GM23338 (cell line): ENCODE measurements around the gene RCE1. TPM values are rescaled to one million over a fixed set of nuclear protein-coding genes. Genes with fewer than 3 reads are reported as not detected.

Experiments used
- ATAC-seq: fragments of 200-7000 bp; cut with Tn5 transposase; 3 replicates; pipeline ENCODE4 v1.9.1; 2020
- DNase-seq: peaks from one replicate; pipeline ENCODE4 v3.0.0-alpha.2; 2015; ENCODE audit warnings: low spot score
- H2AFZ ChIP-seq: fragments of 200-600 bp; sonication (generic); 2 replicates; pipeline ENCODE4 v1.8.0; 2016; ENCODE audit warnings: antibody characterized with exemption, mild to moderate bottlenecking, moderate library complexity
- H3F3A ChIP-seq: fragments of 200-600 bp; sonication (generic); replicated peaks from 2 replicates; pipeline ENCODE4 v1.8.0; 2017; ENCODE audit warnings: antibody characterized with exemption, mixed run types, low read depth
- H3K27ac ChIP-seq: fragments of 200-600 bp; sonication (generic); 2 replicates; pipeline ENCODE4 v1.6.1; 2016; ENCODE audit warnings: low read depth
- H3K27me3 ChIP-seq: fragments of 200-600 bp; sonication (generic); 2 replicates; pipeline ENCODE4 v1.8.0; 2016; ENCODE audit warnings: mild to moderate bottlenecking, mixed run types, moderate library complexity; ENCODE audit not compliant: insufficient read depth
- H3K36me3 ChIP-seq: fragments of 200-600 bp; sonication (generic); 2 replicates; pipeline ENCODE4 v1.8.0; 2016; ENCODE audit warnings: mild to moderate bottlenecking; ENCODE audit not compliant: insufficient read depth
- H3K4me1 ChIP-seq: fragments of 200-600 bp; sonication (generic); 2 replicates; pipeline ENCODE4 v1.8.0; 2016; ENCODE audit warnings: mild to moderate bottlenecking, moderate library complexity; ENCODE audit not compliant: insufficient read depth
- H3K4me2 ChIP-seq: fragments of 200-600 bp; sonication (generic); 2 replicates; pipeline ENCODE4 v1.7.1; 2017; ENCODE audit warnings: mixed run types
- H3K4me3 ChIP-seq: fragments of 200-600 bp; sonication (generic); 2 replicates; pipeline ENCODE4 v1.6.1; 2016; ENCODE audit warnings: mixed run types
- H3K79me2 ChIP-seq: fragments of 200-600 bp; sonication (generic); replicated peaks from 2 replicates; pipeline ENCODE4 v1.8.0; 2017; ENCODE audit warnings: mild to moderate bottlenecking; ENCODE audit not compliant: insufficient read depth
- H3K9me2 ChIP-seq: fragments of 200-600 bp; sonication (generic); 2 replicates; pipeline ENCODE4 v1.8.0; 2017; ENCODE audit not compliant: insufficient read depth
- H4K20me1 ChIP-seq: fragments of 200-600 bp; sonication (generic); replicated peaks from 2 replicates; pipeline ENCODE4 v1.8.0; 2017; ENCODE audit warnings: mild to moderate bottlenecking; ENCODE audit not compliant: insufficient read depth
- H3K27ac Mint-ChIP-seq: 2 replicates; pipeline ENCODE4 v1.8.0; 2020; ENCODE audit warnings: inconsistent platforms, mild to moderate bottlenecking, moderate library complexity, mixed read lengths
- H3K27me3 Mint-ChIP-seq: 3 replicates; pipeline ENCODE4 v1.8.0; 2022; ENCODE audit warnings: low read depth, mild to moderate bottlenecking, moderate library complexity, mixed read lengths, inconsistent platforms; ENCODE audit not compliant: insufficient read depth, poor library complexity
- H3K36me3 Mint-ChIP-seq: 3 replicates; pipeline ENCODE4 v1.8.0; 2021; ENCODE audit warnings: low read depth, mild to moderate bottlenecking, inconsistent platforms, moderate library complexity, mixed read lengths
- H3K4me1 Mint-ChIP-seq: 3 replicates; pipeline ENCODE4 v1.8.0; 2020; ENCODE audit warnings: mild to moderate bottlenecking, inconsistent platforms, mixed read lengths
- H3K4me3 Mint-ChIP-seq: 3 replicates; pipeline ENCODE4 v1.8.0; 2021; ENCODE audit warnings: moderate library complexity, mild to moderate bottlenecking, inconsistent platforms, mixed read lengths
- H3K9me3 Mint-ChIP-seq: 3 replicates; pipeline ENCODE4 v1.8.0; 2020; ENCODE audit warnings: moderate library complexity, mild to moderate bottlenecking, inconsistent platforms, mixed read lengths
- CREB1 ChIP-seq: fragments of 250-450 bp; sonication (Bioruptor Pico); IDR thresholded peaks from 2 replicates; pipeline ENCODE4 v1.5.0; 2020; ENCODE audit warnings: low read depth, mild to moderate bottlenecking, moderate library complexity
- EZH2 ChIP-seq: fragments of 200-600 bp; sonication (generic); IDR thresholded peaks from one replicate; pipeline ENCODE4 v1.8.0; 2017; ENCODE audit warnings: antibody characterized with exemption, mild to moderate bottlenecking, low read depth; ENCODE audit not compliant: unreplicated experiment
- EZH2phosphoT487 ChIP-seq: fragments of 200-600 bp; sonication (generic); IDR thresholded peaks from one replicate; pipeline ENCODE4 v1.8.1; 2018; ENCODE audit warnings: antibody characterized with exemption; ENCODE audit not compliant: unreplicated experiment
- JUNB ChIP-seq: IDR thresholded peaks from one replicate; pipeline ENCODE4 v1.6.1; 2016; ENCODE audit warnings: antibody characterized with exemption; ENCODE audit not compliant: unreplicated experiment
- NANOG ChIP-seq: IDR thresholded peaks from 2 replicates; pipeline ENCODE4 v1.6.1; 2016; ENCODE audit warnings: antibody characterized with exemption, borderline replicate concordance
- POLR2AphosphoS5 ChIP-seq: IDR thresholded peaks from 2 replicates; pipeline ENCODE4 v1.6.1; 2016; ENCODE audit warnings: antibody characterized with exemption, low read depth
- STAT1 ChIP-seq: IDR thresholded peaks from one replicate; pipeline ENCODE4 v1.6.1; 2016; ENCODE audit warnings: antibody characterized with exemption; ENCODE audit not compliant: unreplicated experiment
- ZNF114 ChIP-seq: fragments of 250-450 bp; sonication (Bioruptor Pico); IDR thresholded peaks from 2 replicates; pipeline ENCODE4 v1.5.0; 2020; ENCODE audit warnings: mild to moderate bottlenecking, moderate library complexity
- ZNF331 ChIP-seq: fragments of 250-450 bp; sonication (Bioruptor Pico); IDR thresholded peaks from 2 replicates; pipeline ENCODE4 v1.5.0; 2020; ENCODE audit warnings: low read depth, mild to moderate bottlenecking, moderate library complexity
- ZNF462 ChIP-seq: fragments of 250-450 bp; sonication (Bioruptor Pico); IDR thresholded peaks from 2 replicates; pipeline ENCODE4 v1.5.0; 2020; ENCODE audit warnings: mild to moderate bottlenecking, moderate library complexity
- polyA plus RNA-seq: library from polyadenylated mRNA; unstranded; fragments of >200 nt; fragmentation: Nextera tagmentation; extraction: Ambion mirVana; gene quantifications from 2 replicates; pipeline ENCODE4 v1.2.1, GENCODE V29; 2016
- total RNA-seq: library from RNA; depleted of rRNA; stranded (reverse); fragments of >200 nt; shearing (Covaris generic); gene quantifications from 2 replicates; pipeline ENCODE4 v1.2.3, GENCODE V29; 2014
- TF ChIP-seq, protein P1 (sequence below): IDR thresholded peaks from one replicate; pipeline ENCODE4 v1.6.1; 2018; ENCODE audit warnings: antibody characterized with exemption; ENCODE audit not compliant: unreplicated experiment
- TF ChIP-seq, protein P2 (sequence below), 2 experiments: fragments of 200-600 bp in 1 of 2; sonication (generic) in 1 of 2; conservative IDR thresholded peaks; 2 replicates each; pipeline versions ENCODE4 v1.5.1 to v1.6.1; 2016 to 2017; ENCODE audit warnings: antibody characterized with exemption in 2 of 2, low read depth in 2 of 2, mild to moderate bottlenecking in 2 of 2, moderate library complexity in 1 of 2
- TF ChIP-seq, protein P3 (sequence below): IDR thresholded peaks from 2 replicates; pipeline ENCODE4 v1.6.1; 2016; ENCODE audit warnings: antibody characterized with exemption

The RCE1 gene
- total and polyA plus RNA-seq, 2 experiments from 2014 or later, result 27.8 to 55.1 TPM

DNA sequence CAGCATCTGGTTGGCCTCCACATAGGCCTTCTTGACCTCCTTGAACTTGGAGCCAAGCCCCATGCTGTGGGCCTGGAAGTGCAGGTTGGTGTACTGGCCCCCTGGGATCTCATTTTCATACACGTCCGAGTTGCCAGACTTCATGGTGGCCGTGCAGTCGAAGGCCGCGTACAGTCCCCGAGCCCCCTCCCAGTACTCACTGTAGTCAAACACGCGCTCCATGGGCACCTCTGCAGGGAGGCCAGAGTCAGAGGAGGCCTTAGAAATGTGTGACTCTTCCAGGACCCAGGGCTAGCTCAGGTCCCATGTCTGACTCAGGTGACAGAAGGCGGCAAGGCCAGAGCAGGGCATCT lies 7.0 kb downstream of the RCE1 start:
- peaks cover 13% of the 10 kb centered on the region for H3K4me1 Mint-ChIP-seq
- Histone ChIP-seq H3K27ac (no peak overlapping the region), H3K79me2 (no peaks in the 10 kb centered on the region), H3K36me3 (no peaks in the 10 kb centered on the region), H3F3A (peaks cover 5% of the 10 kb centered on the region; the same call in 1 of the 2 replicates), H3K27me3 (no peaks in the 10 kb centered on the region), H2AFZ (no peak overlapping the region), H4K20me1 (no peaks in the 10 kb centered on the region), H3K4me2 (no peak overlapping the region), H3K9me2 (no peaks in the 10 kb centered on the region), H3K4me3 (no peak overlapping the region), H3K4me1 (peaks cover 5% of the 10 kb centered on the region)
- no peak overlapping the region for H3K4me3 Mint-ChIP-seq
- H3K9me3 Mint-ChIP-seq, result no peaks in the 10 kb centered on the region
- DNase-seq (no peak), ATAC-seq (no peak)
- H3K36me3 Mint-ChIP-seq, result peaks cover 11% of the 10 kb centered on the region
- TF ChIP-seq, protein P1, sequence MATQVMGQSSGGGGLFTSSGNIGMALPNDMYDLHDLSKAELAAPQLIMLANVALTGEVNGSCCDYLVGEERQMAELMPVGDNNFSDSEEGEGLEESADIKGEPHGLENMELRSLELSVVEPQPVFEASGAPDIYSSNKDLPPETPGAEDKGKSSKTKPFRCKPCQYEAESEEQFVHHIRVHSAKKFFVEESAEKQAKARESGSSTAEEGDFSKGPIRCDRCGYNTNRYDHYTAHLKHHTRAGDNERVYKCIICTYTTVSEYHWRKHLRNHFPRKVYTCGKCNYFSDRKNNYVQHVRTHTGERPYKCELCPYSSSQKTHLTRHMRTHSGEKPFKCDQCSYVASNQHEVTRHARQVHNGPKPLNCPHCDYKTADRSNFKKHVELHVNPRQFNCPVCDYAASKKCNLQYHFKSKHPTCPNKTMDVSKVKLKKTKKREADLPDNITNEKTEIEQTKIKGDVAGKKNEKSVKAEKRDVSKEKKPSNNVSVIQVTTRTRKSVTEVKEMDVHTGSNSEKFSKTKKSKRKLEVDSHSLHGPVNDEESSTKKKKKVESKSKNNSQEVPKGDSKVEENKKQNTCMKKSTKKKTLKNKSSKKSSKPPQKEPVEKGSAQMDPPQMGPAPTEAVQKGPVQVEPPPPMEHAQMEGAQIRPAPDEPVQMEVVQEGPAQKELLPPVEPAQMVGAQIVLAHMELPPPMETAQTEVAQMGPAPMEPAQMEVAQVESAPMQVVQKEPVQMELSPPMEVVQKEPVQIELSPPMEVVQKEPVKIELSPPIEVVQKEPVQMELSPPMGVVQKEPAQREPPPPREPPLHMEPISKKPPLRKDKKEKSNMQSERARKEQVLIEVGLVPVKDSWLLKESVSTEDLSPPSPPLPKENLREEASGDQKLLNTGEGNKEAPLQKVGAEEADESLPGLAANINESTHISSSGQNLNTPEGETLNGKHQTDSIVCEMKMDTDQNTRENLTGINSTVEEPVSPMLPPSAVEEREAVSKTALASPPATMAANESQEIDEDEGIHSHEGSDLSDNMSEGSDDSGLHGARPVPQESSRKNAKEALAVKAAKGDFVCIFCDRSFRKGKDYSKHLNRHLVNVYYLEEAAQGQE, result no peak
- no peak for TF ChIP-seq JUNB
- no peak for TF ChIP-seq NANOG
- TF ChIP-seq, protein P2, sequence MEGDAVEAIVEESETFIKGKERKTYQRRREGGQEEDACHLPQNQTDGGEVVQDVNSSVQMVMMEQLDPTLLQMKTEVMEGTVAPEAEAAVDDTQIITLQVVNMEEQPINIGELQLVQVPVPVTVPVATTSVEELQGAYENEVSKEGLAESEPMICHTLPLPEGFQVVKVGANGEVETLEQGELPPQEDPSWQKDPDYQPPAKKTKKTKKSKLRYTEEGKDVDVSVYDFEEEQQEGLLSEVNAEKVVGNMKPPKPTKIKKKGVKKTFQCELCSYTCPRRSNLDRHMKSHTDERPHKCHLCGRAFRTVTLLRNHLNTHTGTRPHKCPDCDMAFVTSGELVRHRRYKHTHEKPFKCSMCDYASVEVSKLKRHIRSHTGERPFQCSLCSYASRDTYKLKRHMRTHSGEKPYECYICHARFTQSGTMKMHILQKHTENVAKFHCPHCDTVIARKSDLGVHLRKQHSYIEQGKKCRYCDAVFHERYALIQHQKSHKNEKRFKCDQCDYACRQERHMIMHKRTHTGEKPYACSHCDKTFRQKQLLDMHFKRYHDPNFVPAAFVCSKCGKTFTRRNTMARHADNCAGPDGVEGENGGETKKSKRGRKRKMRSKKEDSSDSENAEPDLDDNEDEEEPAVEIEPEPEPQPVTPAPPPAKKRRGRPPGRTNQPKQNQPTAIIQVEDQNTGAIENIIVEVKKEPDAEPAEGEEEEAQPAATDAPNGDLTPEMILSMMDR (conservative IDR thresholded peaks at IDR 0.05; ENCODE audit: low read depth in 2 of 2), result no peak
- TF ChIP-seq CREB1, result no peak
- no peak for TF ChIP-seq ZNF462 (CRISPR knock-in tag)
- TF ChIP-seq ZNF331 (CRISPR knock-in tag), result no peak
- no peak for TF ChIP-seq ZNF114 (CRISPR knock-in tag)
- TF ChIP-seq STAT1, result no peak
- no peak for TF ChIP-seq EZH2
- TF ChIP-seq, protein P3, sequence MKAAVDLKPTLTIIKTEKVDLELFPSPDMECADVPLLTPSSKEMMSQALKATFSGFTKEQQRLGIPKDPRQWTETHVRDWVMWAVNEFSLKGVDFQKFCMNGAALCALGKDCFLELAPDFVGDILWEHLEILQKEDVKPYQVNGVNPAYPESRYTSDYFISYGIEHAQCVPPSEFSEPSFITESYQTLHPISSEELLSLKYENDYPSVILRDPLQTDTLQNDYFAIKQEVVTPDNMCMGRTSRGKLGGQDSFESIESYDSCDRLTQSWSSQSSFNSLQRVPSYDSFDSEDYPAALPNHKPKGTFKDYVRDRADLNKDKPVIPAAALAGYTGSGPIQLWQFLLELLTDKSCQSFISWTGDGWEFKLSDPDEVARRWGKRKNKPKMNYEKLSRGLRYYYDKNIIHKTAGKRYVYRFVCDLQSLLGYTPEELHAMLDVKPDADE, result no peak
- TF ChIP-seq EZH2phosphoT487, result no peak
- TF ChIP-seq POLR2AphosphoS5, result no peak
- no peak overlapping the region for H3K27ac Mint-ChIP-seq
- peaks cover 17% of the 10 kb centered on the region for H3K27me3 Mint-ChIP-seq
